Endothelial cell of umbilical vein (primary cell): Measurements from ENCODE around the gene TNFAIP6. TPM values are rescaled to one million over a fixed set of nuclear protein-coding genes. Genes with fewer than 3 reads are reported as not detected.

ENCODE experiments used
- BruUV-seq: library from RNA; stranded (reverse); fragments of 400-500 nt; replicated peaks from 2 replicates; lab custom pipeline; 2021; lab: Mats Ljungman, UMichigan
- CTCF ChIA-PET: fragments of 300-600, 350-600 bp; sonication (Branson Sonifier 250); formaldehyde crosslinking; loops from one replicate; lab custom pipeline; 2021; ENCODE audit warnings: antibody characterized with exemption, inconsistent platforms; lab: Charles Lee
- POLR2A ChIA-PET: fragments of 300-600, 350-600 bp; sonication (Branson Sonifier 250); formaldehyde crosslinking; loops from one replicate; lab custom pipeline; 2021; ENCODE audit warnings: antibody characterized with exemption, inconsistent platforms; lab: Charles Lee
- DNase-seq: peaks from one replicate; pipeline ENCODE4 v3.0.0-alpha.2; 2011; ENCODE audit warnings: low read depth, low spot score
- FAIRE-seq: peaks from 2 replicates; lab custom pipeline; 2011; peaks lifted over from hg19 to GRCh38; lab: Jason Lieb, UNC
- H2AFZ ChIP-seq: 2 replicates; pipeline ENCODE4 v1.6.0; 2012; ENCODE audit warnings: low read depth, low read length, control low read depth, inconsistent platforms
- H3K27ac ChIP-seq: 2 replicates; pipeline ENCODE4 v1.5.1; 2011; ENCODE audit warnings: low read depth, mild to moderate bottlenecking, control low read depth, low read length, moderate library complexity; ENCODE audit not compliant: insufficient read depth
- H3K27me3 ChIP-seq, 2 experiments: 2 replicates each; pipeline versions ENCODE4 v1.6.0 to v1.6.1; 2011; ENCODE audit warnings: low read length in 2 of 2, mixed read lengths in 1 of 2; ENCODE audit not compliant: control insufficient read depth in 2 of 2, insufficient read depth in 2 of 2
- H3K36me3 ChIP-seq, 2 experiments: 2 replicates in 1 of 2; 3 replicates in 1 of 2; pipeline ENCODE4 v1.5.1; 2011; ENCODE audit warnings: low read length in 2 of 2, mild to moderate bottlenecking in 1 of 2, moderate library complexity in 1 of 2; ENCODE audit not compliant: control insufficient read depth in 2 of 2, insufficient read depth in 2 of 2; ENCODE audit errors: extremely low read depth in 1 of 2
- H3K4me1 ChIP-seq: 3 replicates; pipeline ENCODE4 v1.5.1; 2011; ENCODE audit warnings: mild to moderate bottlenecking, low read length; ENCODE audit not compliant: control insufficient read depth, insufficient read depth; ENCODE audit errors: extremely low read depth
- H3K4me2 ChIP-seq: 2 replicates; pipeline ENCODE4 v1.6.1; 2011; ENCODE audit warnings: low read length, control low read depth, mixed read lengths; ENCODE audit not compliant: insufficient read depth
- H3K4me3 ChIP-seq, 3 experiments: fragments of 200-600 bp in 1 of 3; sonication (generic), shearing (Covaris generic) in 1 of 3; replicated peaks in 1 of 3; 2 replicates each; pipeline ENCODE4 v1.5.1; 2011 to 2016; ENCODE audit warnings: control low read depth in 3 of 3, low read length in 3 of 3, mild to moderate bottlenecking in 2 of 3, inconsistent platforms in 1 of 3, low read depth in 1 of 3, moderate library complexity in 1 of 3; ENCODE audit not compliant: insufficient read depth in 1 of 3
- H3K79me2 ChIP-seq: 2 replicates; pipeline ENCODE4 v1.6.0; 2012; ENCODE audit warnings: low read length, inconsistent platforms; ENCODE audit not compliant: control insufficient read depth, insufficient read depth
- H3K9ac ChIP-seq: replicated peaks from 2 replicates; pipeline ENCODE3; 2011; ENCODE audit warnings: low read length, control low read depth; ENCODE audit not compliant: insufficient read depth; ENCODE audit errors: extremely low read depth
- H3K9me1 ChIP-seq: replicated peaks from 3 replicates; pipeline ENCODE4 v1.6.0; 2011; ENCODE audit warnings: mild to moderate bottlenecking, low read length; ENCODE audit not compliant: control insufficient read depth, insufficient read depth; ENCODE audit errors: extremely low read depth
- H3K9me3 ChIP-seq: replicated peaks from 2 replicates; pipeline ENCODE4 v1.5.1; 2012; ENCODE audit warnings: low read length, inconsistent platforms; ENCODE audit not compliant: control insufficient read depth, insufficient read depth
- H4K20me1 ChIP-seq: replicated peaks from 2 replicates; pipeline ENCODE3; 2011; ENCODE audit warnings: mild to moderate bottlenecking, low read length; ENCODE audit not compliant: control insufficient read depth, insufficient read depth; ENCODE audit errors: extremely low read depth
- EZH2 ChIP-seq: IDR thresholded peaks from 2 replicates; pipeline ENCODE4 v1.6.1; 2012; ENCODE audit warnings: borderline replicate concordance, low read depth, mild to moderate bottlenecking, moderate library complexity, low read length, inconsistent platforms; ENCODE audit not compliant: severe bottlenecking
- FOS ChIP-seq: IDR thresholded peaks from 2 replicates; pipeline ENCODE4 v1.6.1; 2011; ENCODE audit warnings: mild to moderate bottlenecking, low read length, moderate library complexity, borderline replicate concordance; ENCODE audit not compliant: insufficient read depth
- GATA2 ChIP-seq: IDR thresholded peaks from 2 replicates; pipeline ENCODE4 v1.7.0; 2011; ENCODE audit warnings: low read depth, mild to moderate bottlenecking, moderate library complexity, mixed read lengths, low read length; ENCODE audit not compliant: insufficient read length, insufficient read depth
- JUN ChIP-seq: IDR thresholded peaks from 2 replicates; pipeline ENCODE4 v1.6.1; 2011; ENCODE audit warnings: borderline replicate concordance, low read depth; ENCODE audit not compliant: insufficient read length, insufficient read depth
- MYC ChIP-seq: IDR thresholded peaks from one replicate; pipeline ENCODE4 v1.6.1; 2011; ENCODE audit warnings: mild to moderate bottlenecking, low read depth, low read length
- POLR2A ChIP-seq: IDR thresholded peaks from 2 replicates; pipeline ENCODE4 v1.6.1; 2012; ENCODE audit warnings: low read depth, mild to moderate bottlenecking, control low read depth, low read length
- POLR2AphosphoS5 ChIP-seq: IDR thresholded peaks from 2 replicates; pipeline ENCODE4 v1.6.1; 2012; ENCODE audit warnings: low read depth, mild to moderate bottlenecking, control low read depth, low read length, moderate library complexity; ENCODE audit not compliant: insufficient read depth
- dilution Hi-C: fragments of 300-500 bp; cut with MboI; formaldehyde crosslinking; loops from one replicate; pipeline ENCODE4 v1.15.0; 2019; ENCODE audit warnings: low sequenced_read_pairs; ENCODE audit not compliant: extremely low pct_ligation_motif_present
- intact Hi-C: fragments of 100-400 bp; cut with micrococcal nuclease; formaldehyde crosslinking; loops from one replicate; pipeline ENCODE4 v1.10.0; 2022
- polyA plus RNA-seq, 4 experiments: library from polyadenylated mRNA; depleted of rRNA in 3 of 4; stranded (reverse) in 3 of 4; unstranded in 1 of 4; fragments of >200 nt; gene quantifications; 2 replicates each; pipeline versions ENCODE4 v1.2.1 to v1.2.3, GENCODE V29; 2011 to 2012; ENCODE audit warnings: missing spikeins in 1 of 4
- total RNA-seq: library from RNA; stranded (reverse); gene quantifications from 2 replicates; pipeline ENCODE4 v1.2.3, GENCODE V29; 2021
- TF ChIP-seq, protein P1 (sequence below): IDR thresholded peaks from 2 replicates; pipeline ENCODE4 v1.6.1; 2011; ENCODE audit not compliant: insufficient read depth, insufficient read length
- TF ChIP-seq, protein P2 (sequence below), 2 donors: IDR thresholded peaks; 1 replicate in 1 of 2; 2 replicates in 1 of 2; pipeline ENCODE4 v1.5.1; 2011; ENCODE audit warnings: low read length in 2 of 2, mild to moderate bottlenecking in 2 of 2, moderate library complexity in 2 of 2, control low read depth in 1 of 2, inconsistent platforms in 1 of 2, low read depth in 1 of 2; ENCODE audit not compliant: insufficient read depth in 1 of 2; ENCODE audit errors: extremely low read depth in 1 of 2

The TNFAIP6 gene
- total and polyA plus RNA-seq, 2 donors (not counting 3 experiments of a cell fraction or from before 2014, with no cell fraction given), result not detected

DNA sequence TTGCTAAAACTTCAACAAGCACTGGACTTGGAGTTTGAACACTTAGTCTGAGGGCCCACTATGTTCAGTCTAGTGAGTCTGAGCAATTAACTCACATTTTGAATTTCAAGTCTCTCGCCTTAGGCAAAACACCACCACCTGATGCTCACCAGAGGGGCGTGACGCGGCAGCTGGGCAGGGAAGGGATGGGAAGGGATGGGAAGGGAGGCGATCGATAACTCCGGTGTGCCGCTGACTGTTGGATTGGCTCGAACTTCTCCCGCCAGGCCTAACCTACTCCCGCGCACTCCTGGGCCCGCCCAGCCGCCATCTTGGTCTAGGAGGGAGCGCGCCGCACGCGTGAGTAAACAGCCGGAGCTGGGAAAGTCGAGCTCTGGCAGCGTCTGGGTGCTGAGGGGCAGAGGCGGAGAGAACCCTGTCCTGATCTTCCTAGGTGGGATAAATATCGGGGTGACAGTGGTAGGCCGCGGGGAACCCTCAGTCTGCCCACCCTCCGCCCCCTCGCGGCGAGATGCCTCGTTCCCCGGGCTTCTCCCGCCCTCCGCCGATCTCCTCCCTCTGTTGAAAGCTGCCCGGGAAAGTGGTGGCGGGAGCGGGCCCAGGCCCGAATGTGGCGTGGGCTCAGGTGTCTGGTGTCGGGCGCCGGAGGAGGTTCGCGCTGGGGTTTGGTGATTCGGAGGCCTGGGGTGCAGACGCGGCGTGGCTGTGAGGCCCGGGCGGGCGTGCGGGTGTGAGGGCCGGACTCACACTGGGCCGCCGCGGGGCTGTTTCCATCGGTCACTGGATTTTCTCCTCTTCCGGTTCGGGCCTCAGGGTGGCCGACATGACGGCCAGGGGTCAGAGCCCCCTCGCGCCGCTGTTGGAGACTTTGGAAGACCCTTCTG, 52.5 kb downstream of the TNFAIP6 start, which contains the start of gene RIF1:
Gene RIF1 (plus strand): TSS at position 302 of the 884 bp plus-strand sequence. CDS start 522 bp downstream, at position 824.
- peaks cover 7% of the 10 kb centered on the region for H3K4me1 ChIP-seq
- BruUV-seq, result TSS peak; percentile 59
- ChIA-PET POLR2A (no interaction called here), CTCF (interaction anchor here (0.6 to 1.4 kb wide), 16 partner anchors 9 to 1211 kb away, joined by 3 to 14 read pairs (median 4); partner anchors contain the start of genes NMI and RBM43)
- intact Hi-C loops, result loop anchor here (1.0 to 5.0 kb wide), 3 partner anchors 58 to 149 kb away; partner anchors contain the start of genes NMI and RBM43
- peak; percentile 90 for DNase-seq
- peaks cover 40% of the 10 kb centered on the region for H3K79me2 ChIP-seq
- TF ChIP-seq, protein P1, sequence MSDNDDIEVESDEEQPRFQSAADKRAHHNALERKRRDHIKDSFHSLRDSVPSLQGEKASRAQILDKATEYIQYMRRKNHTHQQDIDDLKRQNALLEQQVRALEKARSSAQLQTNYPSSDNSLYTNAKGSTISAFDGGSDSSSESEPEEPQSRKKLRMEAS, result peak; percentile 12
- TF ChIP-seq POLR2A, result peak; percentile 77
- TF ChIP-seq, protein P2, sequence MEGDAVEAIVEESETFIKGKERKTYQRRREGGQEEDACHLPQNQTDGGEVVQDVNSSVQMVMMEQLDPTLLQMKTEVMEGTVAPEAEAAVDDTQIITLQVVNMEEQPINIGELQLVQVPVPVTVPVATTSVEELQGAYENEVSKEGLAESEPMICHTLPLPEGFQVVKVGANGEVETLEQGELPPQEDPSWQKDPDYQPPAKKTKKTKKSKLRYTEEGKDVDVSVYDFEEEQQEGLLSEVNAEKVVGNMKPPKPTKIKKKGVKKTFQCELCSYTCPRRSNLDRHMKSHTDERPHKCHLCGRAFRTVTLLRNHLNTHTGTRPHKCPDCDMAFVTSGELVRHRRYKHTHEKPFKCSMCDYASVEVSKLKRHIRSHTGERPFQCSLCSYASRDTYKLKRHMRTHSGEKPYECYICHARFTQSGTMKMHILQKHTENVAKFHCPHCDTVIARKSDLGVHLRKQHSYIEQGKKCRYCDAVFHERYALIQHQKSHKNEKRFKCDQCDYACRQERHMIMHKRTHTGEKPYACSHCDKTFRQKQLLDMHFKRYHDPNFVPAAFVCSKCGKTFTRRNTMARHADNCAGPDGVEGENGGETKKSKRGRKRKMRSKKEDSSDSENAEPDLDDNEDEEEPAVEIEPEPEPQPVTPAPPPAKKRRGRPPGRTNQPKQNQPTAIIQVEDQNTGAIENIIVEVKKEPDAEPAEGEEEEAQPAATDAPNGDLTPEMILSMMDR (IDR thresholded peaks at IDR 0.05; ENCODE audit: extremely low read depth in 1 of 2, insufficient read depth in 1 of 2, low read depth in 1 of 2, low read length in 2 of 2), result peak; percentile 50 to 79
- TF ChIP-seq JUN, result no peak
- peak; percentile 42 for TF ChIP-seq MYC
- TF ChIP-seq GATA2, result no peak
- TF ChIP-seq FOS, result no peak
- peak; percentile 88 for TF ChIP-seq POLR2AphosphoS5
- TF ChIP-seq EZH2, result no peak
- H3K9me3 ChIP-seq, result no peaks in the 10 kb centered on the region
- peak within 1 kb of the TSS; percentile 60 for H3K27ac ChIP-seq
- H3K4me2 ChIP-seq, result peak within 1 kb of the TSS; percentile 93
- peak within 1 kb of the TSS; percentile 82 for H2AFZ ChIP-seq
- FAIRE-seq, result peak; percentile 94
- H3K36me3 ChIP-seq, result peaks cover 2 to 12% of the 10 kb centered on the region in 2 experiments
- no peaks in the 10 kb centered on the region for H3K9me1 ChIP-seq
- H3K27me3 ChIP-seq, result no peaks in the 10 kb centered on the region
- no peaks in the 10 kb centered on the region for H4K20me1 ChIP-seq
- peak within 1 kb of the TSS; percentile 89 to 100 (median 97) for H3K4me3 ChIP-seq
- H3K9ac ChIP-seq, result peak within 1 kb of the TSS; percentile 97
- dilution Hi-C loops, result no loop called here
